Kidney (tissue), 14 donors: ENCODE results near the gene ARHGEF17. TPM values are rescaled to one million over a fixed set of nuclear protein-coding genes. Genes with fewer than 3 reads are reported as not detected.

Source experiments
- DNase-seq, 5 donors: peaks; one replicate each; pipeline ENCODE4 v3.0.0-alpha.2; 2013 to 2020
- FAIRE-seq: peaks from 2 replicates; lab custom pipeline; 2012; peaks lifted over from hg19 to GRCh38; lab: Jason Lieb, UNC
- H3K27ac ChIP-seq, 2 donors: one replicate each; pipeline ENCODE4 v1.7.0; 2013; ENCODE audit warnings: low read depth in 2 of 2, low read length in 2 of 2, inconsistent platforms in 1 of 2
- H3K27me3 ChIP-seq: one replicate; pipeline ENCODE4 v1.7.1; 2013; ENCODE audit warnings: low read length, inconsistent platforms; ENCODE audit not compliant: control insufficient read depth, insufficient read depth
- H3K36me3 ChIP-seq, 3 donors: one replicate each; pipeline versions ENCODE4 v1.7.0 to v1.7.1; 2013; ENCODE audit warnings: low read length in 3 of 3, control low read depth in 1 of 3, inconsistent platforms in 1 of 3; ENCODE audit not compliant: insufficient read depth in 3 of 3, control insufficient read depth in 2 of 3
- H3K4me1 ChIP-seq, 3 donors: one replicate each; pipeline versions ENCODE4 v1.7.0 to v1.7.1; 2013; ENCODE audit warnings: low read length in 3 of 3, inconsistent platforms in 1 of 3, low read depth in 1 of 3; ENCODE audit not compliant: control insufficient read depth in 2 of 3, insufficient read depth in 2 of 3
- H3K4me3 ChIP-seq, 3 donors: one replicate each; pipeline versions ENCODE4 v1.7.0 to v1.8.1; 2013; ENCODE audit warnings: low read length in 3 of 3, control low read depth in 1 of 3, inconsistent platforms in 1 of 3
- H3K9ac ChIP-seq, 3 donors: one replicate each; pipeline versions ENCODE4 v1.7.0 to v1.7.1; 2013; ENCODE audit warnings: low read length in 3 of 3, control low read depth in 1 of 3, inconsistent platforms in 1 of 3
- H3K9me3 ChIP-seq, 3 donors: one replicate each; pipeline versions ENCODE4 v1.7.0 to v1.7.1; 2013; ENCODE audit warnings: low read length in 3 of 3, control low read depth in 1 of 3, inconsistent platforms in 1 of 3; ENCODE audit not compliant: control insufficient read depth in 2 of 3, insufficient read depth in 1 of 3
- intact Hi-C: fragments of 100-400 bp; cut with DNase I; formaldehyde crosslinking; loops from one replicate; pipeline ENCODE4 v1.11.1; 2022
- polyA plus RNA-seq: library from polyadenylated mRNA; stranded (reverse); fragments of 350-450 nt; fragmentation: Illumina TruSeq; extraction: RNeasy Lipid Tissue Mini Kit (QIAGEN cat#74804); gene quantifications from one replicate; pipeline ENCODE4 v1.2.3, GENCODE V29; 2014; ENCODE audit warnings: low read depth, low replicate concordance; ENCODE audit not compliant: insufficient read depth
- total RNA-seq: library from RNA; stranded (reverse); fragmentation: NEBNext Ultra II Directional; extraction: Animal tissue kit (Norgen Biotek cat#: 25700); gene quantifications from one replicate; pipeline ENCODE4 v1.2.1, GENCODE V29; 2021
- TF ChIP-seq, protein P1 (sequence below): IDR thresholded peaks from 3 replicates; pipeline ENCODE4 v1.5.1; 2012; ENCODE audit warnings: mild to moderate bottlenecking, moderate library complexity, borderline replicate concordance; ENCODE audit not compliant: insufficient read depth; ENCODE audit errors: extremely low read depth
- donor health status: control.
- donor health status: control.
- donor health status: control.
- donor health status: control.
- donor health status: control.
- donor health status: DM: yes; HTN: yes; CAD: no.
- donor health status: Normal renal cell carcinoma (clear cell type).

ARHGEF17 gene
- total and polyA plus RNA-seq, 2 donors from 2014 or later: 36.6 to 68.2 TPM

DNA sequence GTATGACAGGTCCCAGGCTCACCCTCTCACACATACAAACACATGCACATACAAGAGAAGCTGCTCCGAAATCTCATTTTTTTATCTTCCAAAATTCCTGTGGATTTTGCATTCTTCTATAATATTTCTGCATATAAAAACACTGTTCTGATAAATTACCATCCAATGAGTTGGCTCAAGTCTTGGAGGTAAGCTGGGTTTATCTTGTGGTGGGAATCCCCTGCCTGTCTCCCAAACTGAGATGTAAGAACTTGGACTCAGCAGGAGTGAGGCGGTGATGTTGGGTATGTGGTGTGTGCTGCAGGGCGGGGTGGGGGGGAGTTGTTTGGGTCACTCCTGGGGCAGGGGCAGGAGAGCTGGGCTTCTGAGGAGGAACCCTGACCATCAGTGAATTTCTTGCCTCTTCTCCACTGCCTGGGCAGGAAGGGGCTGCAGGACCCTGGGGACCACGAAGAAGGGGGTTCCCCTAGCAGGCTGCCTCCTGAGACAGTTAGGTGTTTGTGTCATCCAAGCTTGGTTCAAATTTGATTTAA, 42.7 kb upstream of the ARHGEF17 start:
- Histone ChIP-seq H3K4me1 (peaks cover 0 to 22% (median 11%) of the 10 kb centered on the region in 3 donors), H3K27ac (no peak overlapping the region), H3K9me3 (no peaks in the 10 kb centered on the region), H3K9ac (no peak overlapping the region), H3K27me3 (peaks cover 4% of the 10 kb centered on the region), H3K36me3 (no peaks in the 10 kb centered on the region), H3K4me3 (no peak overlapping the region)
- DNase-seq (peak in 2 of 5 donors; percentile 3 to 32), FAIRE-seq (no peak)
- TF ChIP-seq, protein P1, sequence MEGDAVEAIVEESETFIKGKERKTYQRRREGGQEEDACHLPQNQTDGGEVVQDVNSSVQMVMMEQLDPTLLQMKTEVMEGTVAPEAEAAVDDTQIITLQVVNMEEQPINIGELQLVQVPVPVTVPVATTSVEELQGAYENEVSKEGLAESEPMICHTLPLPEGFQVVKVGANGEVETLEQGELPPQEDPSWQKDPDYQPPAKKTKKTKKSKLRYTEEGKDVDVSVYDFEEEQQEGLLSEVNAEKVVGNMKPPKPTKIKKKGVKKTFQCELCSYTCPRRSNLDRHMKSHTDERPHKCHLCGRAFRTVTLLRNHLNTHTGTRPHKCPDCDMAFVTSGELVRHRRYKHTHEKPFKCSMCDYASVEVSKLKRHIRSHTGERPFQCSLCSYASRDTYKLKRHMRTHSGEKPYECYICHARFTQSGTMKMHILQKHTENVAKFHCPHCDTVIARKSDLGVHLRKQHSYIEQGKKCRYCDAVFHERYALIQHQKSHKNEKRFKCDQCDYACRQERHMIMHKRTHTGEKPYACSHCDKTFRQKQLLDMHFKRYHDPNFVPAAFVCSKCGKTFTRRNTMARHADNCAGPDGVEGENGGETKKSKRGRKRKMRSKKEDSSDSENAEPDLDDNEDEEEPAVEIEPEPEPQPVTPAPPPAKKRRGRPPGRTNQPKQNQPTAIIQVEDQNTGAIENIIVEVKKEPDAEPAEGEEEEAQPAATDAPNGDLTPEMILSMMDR: no peak
- intact Hi-C loops: no loop called here

DNA sequence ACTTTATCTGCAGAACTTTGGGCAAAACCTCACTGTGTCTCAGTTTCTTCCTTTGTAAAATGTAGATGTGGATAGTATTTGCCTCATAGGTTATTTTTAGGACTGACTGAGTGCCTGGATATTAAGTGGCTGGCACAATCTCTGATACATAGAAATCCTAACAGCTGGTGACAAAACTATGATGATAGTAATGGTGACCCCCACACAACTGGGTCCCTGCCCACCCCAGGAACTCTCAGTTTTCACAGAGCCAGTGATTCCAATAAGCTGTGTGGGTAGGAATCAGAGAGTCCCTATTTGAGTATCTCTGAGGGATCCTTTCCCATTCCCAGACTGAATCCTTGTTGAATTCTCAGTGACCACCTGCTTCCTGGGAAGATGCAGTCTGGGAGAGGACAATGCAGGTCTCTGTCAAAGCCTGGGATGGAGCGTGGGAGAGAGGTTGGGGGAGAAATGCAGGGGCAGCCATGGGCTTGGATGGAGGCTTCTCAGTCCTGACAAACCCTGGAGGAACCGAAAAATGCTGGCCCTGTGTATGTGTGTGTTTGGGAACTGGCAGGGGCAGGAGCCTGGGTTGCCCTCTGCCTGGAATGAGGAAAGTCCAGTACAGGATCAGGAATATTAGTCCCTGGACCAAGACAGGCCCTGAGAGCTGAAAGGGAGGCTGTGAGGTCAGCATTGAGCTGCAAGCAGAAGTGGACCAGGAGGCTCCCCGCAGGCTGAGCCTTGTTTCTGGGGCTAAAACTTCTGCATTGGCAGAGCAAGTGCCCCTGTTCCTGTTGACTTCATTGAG, 42.0 kb upstream of the ARHGEF17 start:
- no peak overlapping the region for H3K9ac ChIP-seq
- no peaks in the 10 kb centered on the region for H3K9me3 ChIP-seq
- TF ChIP-seq, protein P1: no peak
- H3K4me3 ChIP-seq: no peak overlapping the region
- H3K4me1 ChIP-seq: peaks cover 0 to 27% (median 18%) of the 10 kb centered on the region in 3 donors
- no peak overlapping the region for H3K27ac ChIP-seq
- no peaks in the 10 kb centered on the region for H3K36me3 ChIP-seq
- intact Hi-C loops: no loop called here
- DNase-seq (peak in 2 of 5 donors; percentile 6 to 24), FAIRE-seq (no peak)
- H3K27me3 ChIP-seq: peaks cover 4% of the 10 kb centered on the region

DNA sequence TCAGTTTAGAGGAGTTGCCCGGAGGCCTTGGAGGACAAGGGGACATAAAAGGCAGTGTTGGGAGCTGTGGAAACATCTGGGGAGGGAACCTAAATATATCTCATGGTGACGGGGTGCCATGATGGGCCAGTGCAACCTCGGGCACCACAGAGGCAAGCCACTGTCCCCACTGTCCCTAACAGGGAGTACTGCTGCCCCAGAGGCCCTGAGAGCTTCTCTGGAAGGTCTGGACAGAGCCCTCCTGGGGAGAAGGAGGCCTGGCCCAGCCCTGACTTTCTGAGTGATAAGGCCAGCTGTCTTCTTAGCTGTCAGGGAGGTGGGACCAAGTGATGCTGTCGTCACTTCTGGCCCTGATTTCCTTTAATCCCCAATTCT, 41.4 kb upstream of the ARHGEF17 start:
- no peak overlapping the region for H3K27ac ChIP-seq
- FAIRE-seq (no peak), DNase-seq (peak in 1 of 5 donors; percentile 2)
- H3K4me3 ChIP-seq: no peak overlapping the region
- H3K4me1 ChIP-seq: peaks cover 0 to 30% (median 18%) of the 10 kb centered on the region in 3 donors
- H3K9ac ChIP-seq: no peak overlapping the region
- H3K36me3 ChIP-seq: no peaks in the 10 kb centered on the region
- H3K27me3 ChIP-seq: peaks cover 4% of the 10 kb centered on the region
- no peaks in the 10 kb centered on the region for H3K9me3 ChIP-seq
- TF ChIP-seq, protein P1: no peak
- intact Hi-C loops: no loop called here
